G401 (cell line): ENCODE data around the gene RFFL. TPM values are rescaled to one million over a fixed set of nuclear protein-coding genes. Genes with fewer than 3 reads are reported as not detected.
"Not testable (repeated sequence)": the region's sequence is repeated elsewhere in the genome, so short reads cannot be mapped to it uniquely, and the experiment has no call there.

Experiments
- DNase-seq: peaks from one replicate; pipeline ENCODE4 v3.0.0-alpha.2; 2015; ENCODE audit warnings: low spot score
- in situ Hi-C: cut with HindIII; loops from 2 replicates; pipeline ENCODE4 v1.10.0; 2016; ENCODE audit warnings: low sequenced_read_pairs, mixed read lengths
- total RNA-seq: library from RNA; depleted of rRNA; stranded (reverse); fragments of >200 nt; shearing (Covaris generic); gene quantifications from 2 replicates; pipeline ENCODE4 v1.2.3, GENCODE V29; 2014

RFFL gene
- total RNA-seq, 1 experiment from 2014 or later = 13.0 TPM

DNA sequence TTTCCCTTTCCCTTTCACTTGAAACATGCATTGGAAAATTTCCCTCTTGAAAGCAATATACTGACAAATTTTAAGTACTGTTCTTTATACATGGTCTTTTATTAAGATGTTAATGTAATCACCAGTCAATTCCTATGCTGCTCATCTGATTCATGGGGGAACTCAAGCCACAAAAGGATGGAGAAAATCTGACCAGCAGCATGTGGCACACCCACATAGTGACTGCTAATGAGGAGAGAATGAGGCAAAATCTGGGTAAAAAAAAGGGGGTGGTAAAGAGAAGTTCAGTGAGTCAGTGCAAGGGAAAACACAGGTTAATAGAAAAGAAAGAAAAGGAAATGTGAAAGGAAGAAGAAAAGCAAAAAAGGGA is 11.3 kb downstream of the RFFL start:
- in situ Hi-C loops = no loop called here
- DNase-seq = no peak

DNA sequence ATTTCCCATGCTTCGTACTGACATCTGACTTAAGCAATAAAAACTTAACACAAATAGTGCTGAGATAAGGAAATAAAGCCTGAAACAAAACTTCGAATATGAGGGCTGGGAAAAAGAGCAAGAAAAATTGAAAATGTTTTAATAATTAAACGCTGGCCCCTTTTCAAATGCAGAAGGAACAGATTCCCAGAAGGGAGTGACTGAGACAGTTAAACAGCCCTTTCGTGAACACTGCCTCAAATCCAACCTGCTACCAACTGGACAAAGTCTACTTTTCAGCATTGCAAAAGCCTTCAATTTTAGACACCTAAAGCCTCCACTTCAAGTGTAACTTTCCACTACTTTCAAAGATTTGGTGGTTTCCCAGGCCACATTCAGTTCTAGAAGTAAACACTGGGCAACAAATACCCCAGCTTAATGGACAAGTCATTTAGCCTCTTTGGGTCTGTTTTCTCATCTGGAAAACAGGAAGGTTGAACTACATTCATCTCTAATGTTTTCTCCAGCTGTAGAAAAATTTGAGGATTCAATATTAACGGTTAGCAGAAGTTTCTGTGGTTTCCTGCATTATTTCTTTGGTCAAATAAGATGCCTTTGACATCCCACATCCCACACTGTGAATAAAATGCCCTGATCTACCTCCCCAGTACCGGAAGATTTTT is 11.8 kb downstream of the RFFL start:
- in situ Hi-C loops = no loop called here
- DNase-seq = no peak

DNA sequence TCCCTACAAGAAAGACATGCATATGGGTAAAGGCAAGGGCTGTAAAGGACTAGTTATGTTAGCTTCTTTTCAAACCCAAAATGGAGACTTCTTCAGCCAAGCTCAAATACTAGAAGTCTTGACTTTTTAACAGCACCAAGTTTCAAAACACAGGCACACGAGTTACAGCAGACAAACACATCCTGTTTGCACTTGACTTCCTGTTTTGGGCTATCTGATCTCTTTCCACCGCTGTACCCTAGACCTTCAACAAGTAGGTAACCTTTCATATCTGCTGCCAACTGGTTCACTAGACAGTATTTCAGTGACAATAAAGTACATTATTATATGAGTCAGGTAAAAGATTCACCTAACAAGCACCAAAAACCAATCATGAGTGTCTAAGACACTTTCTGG is 12.3 kb downstream of the RFFL start:
- in situ Hi-C loops = no loop called here
- DNase-seq = no peak

DNA sequence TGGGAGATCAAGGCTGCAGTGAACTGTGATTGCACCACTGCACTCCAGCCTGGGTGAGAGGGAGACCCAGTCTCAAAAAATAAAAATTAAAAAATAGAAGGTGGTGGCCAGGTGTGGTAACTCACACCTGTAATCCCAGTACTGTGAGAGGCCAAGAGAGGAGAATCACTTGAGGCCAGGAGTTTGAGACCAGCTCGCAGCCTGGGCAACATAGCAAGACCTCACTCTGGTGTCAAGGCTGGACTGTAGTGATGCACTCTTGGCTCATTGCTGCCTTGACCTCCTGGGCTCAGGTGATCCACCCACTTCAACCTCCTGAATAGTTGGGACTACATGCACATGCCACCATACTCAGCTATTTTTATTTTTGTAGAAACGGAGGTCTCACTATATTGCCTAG is 13.3 kb downstream of the RFFL start:
- in situ Hi-C loops = no loop called here
- no peak for DNase-seq

DNA sequence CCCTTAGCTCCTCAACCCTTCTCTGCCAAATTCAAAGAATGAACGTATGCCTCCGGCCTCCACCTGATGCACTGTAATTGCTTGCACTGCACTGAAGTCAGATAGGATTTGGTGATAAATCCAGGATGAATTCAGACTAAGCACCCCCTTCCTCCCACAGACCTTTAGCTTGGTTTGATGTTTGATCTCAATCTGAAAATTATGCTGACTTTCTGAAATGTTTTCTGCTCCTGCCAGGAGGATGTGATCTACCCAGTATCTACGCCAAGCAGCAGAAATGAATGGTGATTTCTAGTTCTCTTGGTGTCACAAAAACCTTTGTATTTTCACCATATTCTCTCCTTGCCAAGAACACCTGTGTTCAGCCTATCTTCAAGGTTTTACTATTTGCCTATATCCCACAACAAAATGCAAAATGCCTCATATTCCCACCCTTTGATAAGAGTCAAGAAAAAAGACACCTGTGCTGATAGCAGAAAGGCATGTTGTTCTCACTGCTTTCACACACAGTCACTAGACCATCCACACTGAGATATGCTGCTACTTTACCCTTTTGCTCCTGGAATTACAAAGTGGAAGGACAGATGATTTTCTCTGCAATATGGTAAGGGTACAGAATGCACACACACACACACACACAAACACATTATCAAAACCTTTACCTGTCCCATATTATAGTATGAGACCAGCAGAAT is 14.7 kb downstream of the RFFL start:
- in situ Hi-C loops = no loop called here
- DNase-seq = no peak

DNA sequence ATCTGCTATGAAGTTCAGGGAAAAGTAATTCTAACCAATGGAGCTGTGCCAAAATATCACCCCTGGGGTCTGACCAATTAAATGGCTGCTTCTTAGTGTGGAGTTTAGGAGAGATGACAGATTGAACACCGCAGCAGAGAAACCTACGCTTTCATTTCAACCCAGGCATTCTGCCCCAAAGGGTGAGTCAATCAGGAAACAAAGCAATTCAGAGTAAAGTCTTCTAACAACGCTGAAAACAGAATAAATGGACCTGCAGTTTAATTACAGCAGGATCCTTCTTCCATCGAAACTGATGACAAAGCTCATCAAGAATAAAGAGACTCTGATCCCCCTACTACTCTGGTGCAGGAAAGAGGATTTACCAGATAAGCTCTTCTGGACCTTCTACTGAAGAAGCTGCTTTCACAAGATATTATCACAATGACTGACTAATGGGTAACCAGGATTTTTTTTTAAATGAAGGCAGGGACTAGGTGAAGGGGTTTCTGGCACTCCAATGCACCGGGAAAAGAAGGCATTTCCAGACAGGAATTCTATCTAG is 16.7 kb downstream of the RFFL start:
- in situ Hi-C loops = no loop called here
- no peak for DNase-seq

DNA sequence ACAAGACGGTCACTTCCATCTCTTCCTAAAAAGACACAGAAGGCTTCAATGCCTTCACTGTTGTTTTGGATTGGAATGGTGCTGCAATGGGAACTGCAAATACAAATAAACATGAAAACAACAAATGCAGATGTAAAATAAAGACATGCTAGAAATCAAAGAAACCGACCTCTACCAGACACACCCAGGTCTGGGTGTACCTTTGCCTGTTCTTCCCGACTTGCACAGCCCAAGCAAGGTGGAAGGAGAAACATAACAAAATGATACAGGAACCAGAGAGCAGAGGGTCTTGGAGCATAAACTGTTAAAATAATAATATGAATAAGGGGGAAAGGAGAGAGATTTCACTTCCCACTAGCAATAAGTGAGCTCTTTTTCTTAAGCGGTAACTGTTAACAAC is 17.3 kb downstream of the RFFL start:
- in situ Hi-C loops = no loop called here

DNA sequence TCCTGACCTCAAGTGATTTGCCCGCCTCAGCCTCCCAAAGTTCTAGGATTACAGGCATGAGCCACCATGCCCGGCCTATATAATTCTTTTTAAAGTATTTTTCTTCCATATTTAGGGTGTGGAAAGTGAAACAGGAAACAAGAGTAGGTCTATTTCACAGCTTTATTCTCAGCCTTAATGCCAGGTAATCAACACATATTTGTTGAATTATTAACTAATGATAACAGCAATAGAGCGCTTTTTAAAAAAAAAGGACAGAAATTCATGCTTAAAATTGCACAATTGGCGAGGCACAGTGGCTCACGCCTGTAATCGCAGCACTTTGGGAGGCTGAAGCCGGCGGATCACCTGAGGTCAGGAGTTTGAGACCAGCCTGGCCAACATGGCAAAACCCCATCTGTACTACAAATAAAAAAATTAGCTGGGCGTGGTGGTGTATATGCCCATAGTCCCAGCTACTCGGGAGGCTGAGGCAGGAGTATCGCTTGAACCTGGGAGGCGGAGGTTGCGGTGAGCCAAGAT is 18.0 kb downstream of the RFFL start:
- in situ Hi-C loops, DNase-seq: not testable (repeated sequence)

More for the DNA sequence above, 17.3 kb downstream of the RFFL start:
- DNase-seq = no peak

DNA sequence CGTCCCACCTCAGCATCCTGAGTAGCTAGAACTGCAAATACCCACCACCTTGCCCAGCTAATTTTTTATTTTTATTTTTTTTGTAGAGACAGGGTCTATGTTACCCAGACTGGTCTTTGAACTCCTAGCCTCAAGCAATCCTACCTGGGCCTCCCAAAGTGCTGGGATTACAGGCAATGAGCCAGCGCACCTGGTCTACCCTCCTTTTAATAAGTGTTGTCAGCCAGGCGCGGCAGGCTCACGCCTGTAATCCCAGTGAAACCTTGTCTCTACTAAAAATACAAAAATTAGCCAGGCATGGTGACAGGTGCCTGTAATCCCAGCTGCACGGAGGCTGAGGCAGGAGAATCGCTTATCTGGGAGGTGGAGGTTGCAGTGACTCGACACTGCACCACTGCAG is 19.3 kb downstream of the RFFL start:
- in situ Hi-C loops = no loop called here
- no peak for DNase-seq

DNA sequence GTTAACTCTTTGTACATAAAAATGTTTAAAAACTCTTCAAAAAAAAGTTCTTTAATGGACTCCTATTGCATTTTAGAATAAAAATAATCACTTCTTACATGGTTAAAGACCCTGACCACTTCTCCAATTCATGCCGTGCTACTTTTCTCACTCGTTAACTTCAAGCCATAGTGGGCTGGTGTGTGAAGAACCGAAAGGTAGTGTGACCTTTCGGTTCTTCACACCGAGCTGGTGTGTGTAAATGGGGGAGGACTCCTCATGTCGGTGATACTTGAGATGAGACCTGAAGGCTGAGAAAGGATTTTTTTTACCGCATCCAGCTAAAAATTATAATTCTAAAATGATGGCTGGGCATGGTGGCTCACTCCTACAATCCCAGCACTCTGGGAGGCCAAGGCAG is 22.1 kb downstream of the RFFL start:
- in situ Hi-C loops = no loop called here

DNA sequence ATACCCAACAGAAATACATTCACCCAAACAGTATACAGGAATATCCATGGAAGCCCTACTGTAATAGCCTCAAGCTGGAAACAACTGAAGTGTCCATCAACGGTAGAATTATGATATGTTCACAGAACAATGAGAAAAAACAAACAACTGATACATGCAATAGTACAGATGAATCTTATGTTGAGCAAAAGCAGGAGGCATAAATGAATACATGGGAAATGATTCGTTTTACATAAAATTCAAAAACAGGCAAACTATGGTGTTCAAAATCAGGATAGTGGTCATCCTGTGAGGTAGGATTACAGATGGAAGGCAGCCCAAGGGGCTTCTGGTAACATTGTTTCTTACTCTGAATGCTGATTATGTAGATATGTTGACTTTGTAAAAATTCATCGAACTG is 25.1 kb downstream of the RFFL start:
- no peak for DNase-seq
- in situ Hi-C loops = no loop called here

More for the DNA sequence above, 22.1 kb downstream of the RFFL start:
- no peak for DNase-seq

DNA sequence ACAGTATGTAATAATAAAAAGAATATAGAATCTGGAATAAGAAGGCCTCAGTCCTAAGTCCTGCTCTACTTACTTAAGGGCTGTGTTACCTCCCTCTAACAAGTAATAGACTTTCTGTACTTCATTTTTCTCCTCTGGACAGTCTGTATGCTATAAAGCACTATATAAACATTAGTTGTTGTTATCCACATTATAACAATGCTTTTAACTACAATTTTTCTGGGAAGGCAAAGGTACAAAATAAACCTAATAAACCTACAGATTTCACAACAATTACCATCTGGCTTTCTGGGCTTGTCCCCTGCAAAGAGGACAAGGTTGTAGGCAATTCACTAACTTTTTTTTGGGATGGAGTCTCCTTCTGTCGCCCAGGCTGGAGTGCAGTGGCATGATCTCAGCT is 32.7 kb downstream of the RFFL start:
- no peak for DNase-seq
- in situ Hi-C loops = no loop called here

DNA sequence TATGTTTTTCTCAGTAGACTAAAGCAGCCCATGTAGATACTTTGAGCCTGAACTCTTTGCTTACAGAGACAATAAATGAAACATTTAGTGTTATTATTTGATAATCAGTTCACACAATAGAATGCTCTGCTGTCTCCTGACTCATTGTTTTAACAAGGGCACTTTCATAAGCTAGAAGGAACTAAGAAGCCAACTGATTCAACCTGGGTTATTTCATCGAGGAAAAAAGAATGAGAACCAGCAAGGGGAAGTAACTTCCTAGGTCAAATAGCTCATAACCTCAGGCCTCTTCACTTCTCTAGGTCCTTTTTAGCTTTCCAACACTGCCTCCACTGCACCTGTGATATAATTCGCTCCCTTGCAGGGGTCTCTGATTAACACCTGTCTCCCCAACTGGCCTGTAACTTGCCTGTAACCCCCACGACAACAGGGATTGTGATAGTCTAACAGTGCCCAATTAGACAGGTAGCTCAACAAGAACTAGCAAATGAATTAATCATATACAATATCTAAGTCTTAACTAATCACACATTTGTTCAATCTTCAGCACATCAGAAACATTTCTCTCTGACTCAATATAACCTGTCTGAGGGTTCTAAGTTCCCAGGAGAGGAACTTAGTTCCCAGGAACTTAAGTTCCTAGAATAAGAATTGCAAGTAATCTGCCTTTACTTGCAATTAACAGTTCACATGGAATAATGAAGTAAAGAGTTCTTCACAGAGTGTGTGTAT is 34.8 kb downstream of the RFFL start:
- in situ Hi-C loops = no loop called here
- DNase-seq = no peak

DNA sequence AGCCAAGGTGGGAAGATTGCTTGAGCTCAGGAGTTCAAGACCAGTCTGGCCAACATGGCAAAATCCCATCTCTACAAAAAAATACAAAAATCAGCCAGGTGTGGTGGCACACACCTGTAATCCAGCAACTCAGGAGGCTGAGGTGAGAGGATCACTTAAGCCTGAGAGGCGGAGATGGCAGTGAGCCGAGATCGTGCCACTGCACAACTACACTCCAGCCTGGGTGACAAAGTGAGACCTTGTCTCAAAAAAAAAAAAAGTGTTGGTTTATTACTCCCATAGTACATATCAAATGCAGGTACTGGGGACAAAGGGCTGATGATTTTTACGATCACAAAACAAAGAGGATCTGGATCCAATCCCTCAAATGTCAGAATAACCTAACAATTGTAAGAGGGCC is 35.4 kb downstream of the RFFL start:
- in situ Hi-C loops, DNase-seq: not testable (repeated sequence)

DNA sequence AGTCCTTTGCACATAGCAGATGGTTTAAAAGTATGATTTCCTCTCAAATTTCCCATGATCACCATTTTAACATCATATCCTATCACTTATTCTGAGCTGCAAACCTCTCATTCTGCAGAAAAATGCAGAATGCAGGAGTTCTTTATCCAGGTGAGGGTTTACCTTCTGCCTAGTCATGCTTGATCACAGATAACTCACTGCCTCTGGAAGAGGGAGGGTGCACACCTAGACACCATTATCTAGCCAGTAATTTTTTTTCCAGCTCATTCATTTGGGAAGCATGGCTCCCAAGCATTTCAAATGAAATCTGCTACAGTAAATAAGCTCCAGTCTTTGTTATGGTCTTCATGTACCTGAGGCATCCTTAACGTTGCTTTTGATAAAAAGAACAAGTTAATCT is 38.0 kb downstream of the RFFL start:
- in situ Hi-C loops = no loop called here
- no peak for DNase-seq

DNA sequence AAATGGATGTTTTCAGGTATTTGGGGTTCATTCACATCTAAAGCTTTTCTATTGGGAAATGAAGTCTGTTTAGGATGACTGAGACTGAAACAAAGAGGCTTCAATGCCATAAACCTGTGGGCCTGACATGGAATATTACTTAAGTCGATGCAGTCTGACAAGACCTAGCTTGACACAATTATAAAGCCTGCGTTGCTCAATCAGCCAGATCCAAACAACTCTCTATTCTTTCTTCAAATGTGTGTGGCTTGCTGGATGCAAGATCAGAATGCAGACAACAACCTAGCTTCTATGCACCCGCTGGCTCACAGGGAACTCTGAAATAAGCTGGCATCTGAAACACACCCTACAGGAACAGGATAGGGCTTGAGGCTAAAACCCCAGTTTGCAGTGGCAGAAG is 40.0 kb downstream of the RFFL start:
- no peak for DNase-seq
- in situ Hi-C loops = no loop called here

DNA sequence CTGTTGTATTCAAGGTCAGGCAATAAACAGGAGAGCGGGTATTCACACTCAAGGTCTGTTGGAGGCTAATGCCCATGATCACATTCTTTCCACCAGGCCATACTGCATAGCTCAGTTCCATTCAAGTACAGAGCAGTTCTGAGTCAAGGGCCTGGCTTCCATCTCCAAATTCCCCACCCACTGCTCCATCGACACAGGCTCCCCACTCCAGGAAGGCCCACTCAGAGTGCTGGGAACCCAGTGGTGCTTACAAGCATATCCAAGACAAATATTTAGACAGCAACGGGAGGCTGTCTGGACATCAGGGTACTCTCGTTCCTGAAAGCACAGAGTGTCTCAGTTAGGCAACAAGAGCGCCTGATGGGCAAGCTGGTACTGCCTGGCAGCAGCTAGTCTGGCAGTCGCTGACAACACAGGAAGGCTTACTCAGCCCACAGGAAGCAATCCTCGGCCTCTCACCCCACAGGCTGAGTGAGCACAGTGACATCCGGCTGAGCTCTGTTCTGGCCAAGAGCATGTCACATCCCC is 40.9 kb downstream of the RFFL start:
- in situ Hi-C loops = no loop called here
- DNase-seq = peak; percentile 59

DNA sequence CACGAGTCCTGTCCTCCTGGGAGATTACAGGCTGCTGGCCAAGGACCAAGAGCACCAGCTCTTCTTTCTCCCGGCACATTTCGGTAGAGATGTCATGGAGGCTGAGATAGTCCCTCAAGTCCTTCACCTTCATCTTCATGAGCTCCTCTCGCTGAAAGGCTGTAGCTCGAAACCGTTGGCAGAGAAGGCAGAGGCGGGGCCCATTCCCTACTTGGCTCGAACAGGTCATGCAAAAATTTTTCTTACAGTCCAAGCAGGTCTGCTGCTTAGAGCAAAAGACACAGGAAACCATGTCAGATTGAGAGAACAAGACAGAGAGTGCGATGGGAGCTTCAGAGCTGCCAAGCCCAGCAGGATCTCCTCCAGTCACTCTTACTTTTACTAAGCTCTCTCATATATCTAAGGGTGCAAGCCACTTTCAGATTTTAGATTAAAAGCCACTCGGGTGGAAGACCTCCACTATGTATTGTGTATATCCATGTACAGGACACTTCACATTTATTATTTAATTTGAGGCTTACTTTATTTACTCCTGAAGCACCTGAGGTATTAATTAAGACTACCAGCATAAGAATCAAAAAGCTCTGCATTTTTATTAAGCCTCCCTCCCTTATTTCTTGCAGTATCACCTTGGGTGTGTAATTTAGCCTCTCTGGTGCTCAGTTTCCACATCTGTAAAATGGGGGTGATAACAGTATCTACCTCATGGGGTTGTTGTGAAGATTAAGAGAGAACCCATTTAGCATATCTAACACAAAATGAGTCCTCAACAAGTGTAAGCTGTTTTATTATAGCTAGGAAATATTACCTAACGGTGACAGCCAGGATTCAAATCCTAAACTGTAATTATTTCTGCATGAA is 41.8 kb downstream of the RFFL start:
- DNase-seq = no peak
- in situ Hi-C loops = no loop called here
